Measurements from ENCODE around the gene FBXL16. TPM values are rescaled to one million over a fixed set of nuclear protein-coding genes. Genes with fewer than 3 reads are reported as not detected.

FBXL16 gene
- polyA plus RNA-seq, 1 of the 3 experiments (the other 2 are of a cell fraction) = 19.8 TPM

DNA sequence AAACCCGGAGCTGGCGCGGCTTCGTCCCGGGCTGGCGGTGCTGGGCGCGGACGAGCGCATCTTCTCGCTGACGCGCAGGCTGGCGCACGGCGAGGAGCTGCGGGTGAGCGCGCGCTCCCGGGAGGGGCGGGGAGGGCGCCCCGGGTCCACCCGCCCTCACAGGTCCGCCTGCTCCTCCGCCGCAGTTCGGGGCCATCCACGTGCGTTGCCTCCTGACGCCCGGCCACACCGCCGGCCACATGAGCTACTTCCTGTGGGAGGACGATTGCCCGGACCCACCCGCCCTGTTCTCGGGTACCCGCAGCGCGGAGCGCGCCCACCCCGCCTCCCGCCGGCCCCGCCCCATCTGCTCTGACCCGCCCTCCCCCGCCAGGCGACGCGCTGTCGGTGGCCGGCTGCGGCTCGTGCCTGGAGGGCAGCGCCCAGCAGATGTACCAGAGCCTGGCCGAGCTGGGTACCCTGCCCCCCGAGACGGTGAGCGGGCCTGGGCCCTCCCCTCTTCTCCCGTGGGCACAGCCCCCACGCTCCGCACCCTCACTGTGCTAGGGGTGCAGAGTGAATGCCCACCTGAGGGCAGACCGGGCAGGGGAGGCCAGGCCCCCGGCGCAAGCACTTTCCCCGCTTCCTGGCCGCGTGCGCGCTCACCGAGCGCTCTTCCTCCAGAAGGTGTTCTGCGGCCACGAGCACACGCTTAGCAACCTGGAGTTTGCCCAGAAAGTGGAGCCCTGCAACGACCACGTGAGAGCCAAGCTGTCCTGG, 22.7 kb upstream of the FBXL16 start:
- Histone ChIP-seq H3K4me1 (ENCODE audit: control insufficient read depth in 1 of 2, insufficient read depth in 2 of 2, low read depth in 1 of 2, low read length in 1 of 2) (peaks cover 0 to 14% of the 10 kb centered on the region in 2 experiments; a peak in 1 of 4 replicates), H3K9me3 (no peaks in the 10 kb centered on the region), H3K27ac (ENCODE audit: low read depth in 2 of 2, low read length in 1 of 2) (peak overlapping the region in 1 of 2 experiments; percentile 89; a peak in 2 of 4 replicates), H2AFZ (ENCODE audit: low read depth) (no peak overlapping the region), H3K79me2 (ENCODE audit: insufficient read depth) (no peaks in the 10 kb centered on the region), H3K9ac (no peak overlapping the region), H3K27me3 (ENCODE audit: insufficient read depth) (no peaks in the 10 kb centered on the region), H3K4me2 (peak overlapping the region; percentile 99), H4K20me1 (ENCODE audit: insufficient read depth) (0 out of 2 replicates have a peak, but pooled peaks cover 2% of the 10 kb centered on the region), H3K9me2 (no peaks in the 10 kb centered on the region), H3F3A (replicated peaks; ENCODE audit: insufficient read depth) (peaks cover 17% of the 10 kb centered on the region), H3K4me3 (ENCODE audit: low read depth in 2 of 2, low read length in 1 of 2) (peak overlapping the region; percentile 29 to 78; a peak in 3 of 4 replicates), H3K36me3 (replicated peaks in 1 of 2; ENCODE audit: control insufficient read depth in 1 of 2, insufficient read depth in 2 of 2, low read length in 1 of 2) (peaks cover 0 to 7% of the 10 kb centered on the region in 2 experiments)
- 0% methylated on average over 16 of the region's 80 CpGs for WGBS (ENCODE audit: low lambda C conversion rate)
- ChIA-PET CTCF (interaction anchor here (1.2 to 20.3 kb wide), 3 partner anchors 12 to 58 kb away, joined by 3 to 358 read pairs (median 11); partner anchors contain the start of genes ANTKMT, CIAO3, FBXL16 and METRN), POLR2A (interaction anchor here (0.5 to 3.0 kb wide), 6 partner anchors 8 to 79 kb away, joined by 3 to 16 read pairs (median 4); partner anchors contain the start of genes METRN and WDR90)
- DNase-seq = peak; percentile 96
- TF ChIP-seq USF2 (IDR thresholded peaks at IDR 0.05; ENCODE audit: borderline replicate concordance, low read depth, low read length) = no peak
- TF ChIP-seq FOXM1 (IDR thresholded peaks at IDR 0.05; ENCODE audit: low read depth) = no peak
- TF ChIP-seq NRF1 (IDR thresholded peaks at IDR 0.05; ENCODE audit: low read depth, low read length) = no peak
- no peak for TF ChIP-seq TCF12 (IDR thresholded peaks at IDR 0.05)
- no peak for TF ChIP-seq CTCF (IDR thresholded peaks at IDR 0.05)
- TF ChIP-seq, protein P1, sequence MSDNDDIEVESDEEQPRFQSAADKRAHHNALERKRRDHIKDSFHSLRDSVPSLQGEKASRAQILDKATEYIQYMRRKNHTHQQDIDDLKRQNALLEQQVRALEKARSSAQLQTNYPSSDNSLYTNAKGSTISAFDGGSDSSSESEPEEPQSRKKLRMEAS (IDR thresholded peaks at IDR 0.05; ENCODE audit: low read depth) = peak; percentile 95
- TF ChIP-seq, protein P2, sequence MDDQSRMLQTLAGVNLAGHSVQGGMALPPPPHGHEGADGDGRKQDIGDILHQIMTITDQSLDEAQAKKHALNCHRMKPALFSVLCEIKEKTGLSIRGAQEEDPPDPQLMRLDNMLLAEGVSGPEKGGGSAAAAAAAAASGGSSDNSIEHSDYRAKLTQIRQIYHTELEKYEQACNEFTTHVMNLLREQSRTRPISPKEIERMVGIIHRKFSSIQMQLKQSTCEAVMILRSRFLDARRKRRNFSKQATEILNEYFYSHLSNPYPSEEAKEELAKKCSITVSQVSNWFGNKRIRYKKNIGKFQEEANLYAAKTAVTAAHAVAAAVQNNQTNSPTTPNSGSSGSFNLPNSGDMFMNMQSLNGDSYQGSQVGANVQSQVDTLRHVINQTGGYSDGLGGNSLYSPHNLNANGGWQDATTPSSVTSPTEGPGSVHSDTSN (IDR thresholded peaks at IDR 0.05) = peak; percentile 9; the same call in 1 of the 2 replicates
- TF ChIP-seq, protein P3, sequence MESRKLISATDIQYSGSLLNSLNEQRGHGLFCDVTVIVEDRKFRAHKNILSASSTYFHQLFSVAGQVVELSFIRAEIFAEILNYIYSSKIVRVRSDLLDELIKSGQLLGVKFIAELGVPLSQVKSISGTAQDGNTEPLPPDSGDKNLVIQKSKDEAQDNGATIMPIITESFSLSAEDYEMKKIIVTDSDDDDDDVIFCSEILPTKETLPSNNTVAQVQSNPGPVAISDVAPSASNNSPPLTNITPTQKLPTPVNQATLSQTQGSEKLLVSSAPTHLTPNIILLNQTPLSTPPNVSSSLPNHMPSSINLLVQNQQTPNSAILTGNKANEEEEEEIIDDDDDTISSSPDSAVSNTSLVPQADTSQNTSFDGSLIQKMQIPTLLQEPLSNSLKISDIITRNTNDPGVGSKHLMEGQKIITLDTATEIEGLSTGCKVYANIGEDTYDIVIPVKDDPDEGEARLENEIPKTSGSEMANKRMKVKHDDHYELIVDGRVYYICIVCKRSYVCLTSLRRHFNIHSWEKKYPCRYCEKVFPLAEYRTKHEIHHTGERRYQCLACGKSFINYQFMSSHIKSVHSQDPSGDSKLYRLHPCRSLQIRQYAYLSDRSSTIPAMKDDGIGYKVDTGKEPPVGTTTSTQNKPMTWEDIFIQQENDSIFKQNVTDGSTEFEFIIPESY (IDR thresholded peaks at IDR 0.05; ENCODE audit: borderline replicate concordance, low read depth) = 0 out of 2 replicates have a peak, but pooled peaks have one; percentile 6
- no peak for TF ChIP-seq EZH2phosphoT487 (IDR thresholded peaks at IDR 0.05; ENCODE audit: borderline replicate concordance, low read depth)
- no peak for TF ChIP-seq SMC3 (IDR thresholded peaks at IDR 0.05; ENCODE audit: low read depth, low read length)
- TF ChIP-seq ELF1 (IDR thresholded peaks at IDR 0.05) = peak; percentile 13; the same call in 1 of the 2 replicates
- TF ChIP-seq CHD2 (IDR thresholded peaks at IDR 0.05; ENCODE audit: low read length, partially characterized antibody) = no peak
- no peak for TF ChIP-seq GABPA (IDR thresholded peaks at IDR 0.05; ENCODE audit: low read depth)
- TF ChIP-seq EP300 (IDR thresholded peaks at IDR 0.05; ENCODE audit: borderline replicate concordance in 1 of 2, low read depth in 1 of 2, low read length in 1 of 2) = no peak
- TF ChIP-seq RCOR1 (IDR thresholded peaks at IDR 0.05; ENCODE audit: low read length) = no peak
- TF ChIP-seq FOSL2 (IDR thresholded peaks at IDR 0.05; ENCODE audit: borderline replicate concordance, low read depth) = no peak
- 0 out of 2 replicates have a peak, but pooled peaks have one; percentile 33 for TF ChIP-seq TEAD4 (IDR thresholded peaks at IDR 0.05; ENCODE audit: borderline replicate concordance, insufficient read depth)
- no peak for TF ChIP-seq RFX5 (IDR thresholded peaks at IDR 0.05; ENCODE audit: low read length)
- TF ChIP-seq REST (IDR thresholded peaks at IDR 0.05; ENCODE audit: low read depth, low read length) = no peak
- TF ChIP-seq USF1 (IDR thresholded peaks at IDR 0.05; ENCODE audit: borderline replicate concordance, low read depth) = 0 out of 2 replicates have a peak, but pooled peaks have one; percentile 5
